Activated CD4-positive, alpha-beta T cell treated with anti-CD3 and anti-CD28 coated beads, Interleukin-2, Interleukin-4, amounts not matched to agents 100 ng/mL and 50 ng/mL, durations not matched to agents 16 hours and 8 hours (primary cell): ENCODE data around the gene GFAP.

ENCODE experiments used
- DNase-seq: peaks from one replicate; pipeline ENCODE4 v3.0.0-alpha.2; 2020; ENCODE audit warnings: low spot score

GFAP gene

DNA sequence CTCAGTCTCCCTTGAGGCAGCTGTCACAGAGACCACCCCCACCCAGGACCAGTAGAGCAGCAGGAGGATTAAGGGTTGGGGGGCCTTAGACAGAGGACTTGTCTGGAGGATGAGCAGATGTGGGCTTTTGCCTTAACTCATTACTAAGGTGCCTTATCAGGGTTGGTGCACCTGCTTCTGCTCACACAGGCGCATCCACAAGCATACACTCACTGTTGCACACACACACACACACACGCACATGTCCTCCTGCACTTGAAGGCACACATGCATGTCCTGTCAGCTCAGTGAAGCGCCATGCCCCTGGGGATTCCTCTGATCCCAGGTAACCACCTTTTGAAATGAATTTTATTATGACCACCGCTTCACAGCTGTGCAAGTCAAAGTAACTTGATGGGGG lies 1.2 kb downstream of the GFAP start:
- DNase-seq = no peak

DNA sequence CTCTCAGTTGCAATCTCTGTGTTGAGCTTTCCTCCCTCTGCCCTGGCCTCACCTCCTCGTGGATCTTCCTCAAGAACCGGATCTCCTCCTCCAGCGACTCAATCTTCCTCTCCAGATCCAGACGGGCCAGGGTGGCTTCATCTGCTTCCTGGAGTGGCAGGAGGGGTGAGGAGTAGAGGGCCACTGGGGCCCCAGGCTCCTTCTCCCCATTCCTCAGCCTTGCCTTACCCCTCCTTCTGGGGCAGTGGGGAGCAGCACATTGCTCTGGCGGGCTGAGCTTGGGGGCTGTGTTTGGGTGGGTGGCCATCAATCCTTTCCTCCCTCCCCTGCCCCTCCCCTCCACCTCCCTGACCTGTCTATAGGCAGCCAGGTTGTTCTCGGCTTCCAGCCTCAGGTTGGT lies 1.6 kb downstream of the GFAP start:
- DNase-seq = no peak

DNA sequence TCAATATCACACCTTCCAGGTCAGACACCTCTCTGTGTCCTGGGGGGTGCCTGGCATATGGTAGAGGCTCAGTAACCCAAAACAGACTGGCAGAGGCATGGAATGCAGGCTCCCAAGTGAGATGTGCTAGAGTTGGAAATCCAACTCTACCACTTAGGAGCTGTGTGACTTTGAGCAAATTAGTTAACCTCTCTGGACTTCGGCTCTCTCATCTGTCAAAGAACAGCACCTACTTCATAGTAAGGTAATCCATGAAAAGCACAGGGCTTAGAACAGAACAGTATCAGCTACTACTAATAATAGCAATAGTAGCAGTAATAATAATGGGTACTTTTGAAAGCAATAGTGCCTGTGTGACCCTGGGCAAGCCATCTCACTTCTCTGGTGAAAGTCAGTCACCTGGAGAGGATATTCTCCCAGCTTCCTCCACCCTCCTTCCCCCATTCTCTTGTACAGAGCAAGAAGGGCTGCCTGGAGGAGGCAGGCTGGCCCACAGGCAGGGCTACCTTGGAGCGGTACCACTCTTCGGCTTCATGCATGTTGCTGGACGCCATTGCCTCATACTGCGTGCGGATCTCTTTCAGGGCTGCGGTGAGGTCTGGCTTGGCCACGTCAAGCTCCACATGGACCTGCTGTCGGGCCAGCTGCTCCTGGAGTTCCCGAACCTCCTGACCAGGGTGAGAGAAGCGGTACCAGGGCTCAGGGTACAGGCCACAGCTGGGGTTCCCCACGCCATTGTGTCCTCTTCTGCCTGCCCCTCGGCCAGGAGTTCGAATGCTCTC lies 2.3 kb downstream of the GFAP start:
- DNase-seq = no peak

DNA sequence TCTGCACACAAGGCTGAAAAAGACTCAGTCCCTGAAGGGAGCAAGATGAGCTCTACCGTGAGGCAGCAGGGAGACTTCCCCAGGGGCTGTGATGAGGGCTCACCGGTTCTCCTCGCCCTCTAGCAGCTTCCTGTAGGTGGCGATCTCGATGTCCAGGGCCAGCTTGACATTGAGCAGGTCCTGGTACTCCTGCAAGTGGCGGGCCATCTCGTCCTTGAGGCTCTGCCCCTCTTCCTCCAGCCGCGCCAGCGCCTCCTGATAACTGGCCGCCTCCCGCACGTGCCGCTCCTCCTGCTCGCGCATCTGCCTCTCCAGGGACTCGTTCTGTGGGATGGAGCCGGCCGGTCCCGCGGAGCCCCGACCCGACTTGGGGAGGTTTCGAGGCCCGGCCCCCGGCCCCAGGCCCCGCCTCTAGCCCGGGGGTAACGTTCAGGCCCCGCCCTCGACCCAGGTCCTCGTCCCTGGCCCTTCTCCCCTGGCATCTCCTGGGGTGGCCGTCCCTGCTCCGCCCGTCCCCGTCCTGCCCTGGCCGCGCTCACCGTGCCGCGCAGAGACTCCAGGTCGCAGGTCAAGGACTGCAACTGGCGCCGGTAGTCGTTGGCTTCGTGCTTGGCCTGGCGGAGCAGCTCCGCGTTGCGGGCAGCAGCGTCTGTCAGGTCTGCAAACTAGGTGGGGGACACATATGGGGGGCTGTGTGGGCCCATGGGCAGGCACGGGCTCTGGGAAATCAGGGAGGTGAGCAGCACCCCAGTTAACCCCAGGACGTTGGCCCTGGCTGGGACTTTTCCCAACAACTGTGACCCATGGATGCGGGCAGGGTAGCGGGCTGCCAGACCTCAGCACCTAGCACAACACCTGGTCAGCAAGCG lies 3.9 kb downstream of the GFAP start:
- DNase-seq = peak; percentile 39

DNA sequence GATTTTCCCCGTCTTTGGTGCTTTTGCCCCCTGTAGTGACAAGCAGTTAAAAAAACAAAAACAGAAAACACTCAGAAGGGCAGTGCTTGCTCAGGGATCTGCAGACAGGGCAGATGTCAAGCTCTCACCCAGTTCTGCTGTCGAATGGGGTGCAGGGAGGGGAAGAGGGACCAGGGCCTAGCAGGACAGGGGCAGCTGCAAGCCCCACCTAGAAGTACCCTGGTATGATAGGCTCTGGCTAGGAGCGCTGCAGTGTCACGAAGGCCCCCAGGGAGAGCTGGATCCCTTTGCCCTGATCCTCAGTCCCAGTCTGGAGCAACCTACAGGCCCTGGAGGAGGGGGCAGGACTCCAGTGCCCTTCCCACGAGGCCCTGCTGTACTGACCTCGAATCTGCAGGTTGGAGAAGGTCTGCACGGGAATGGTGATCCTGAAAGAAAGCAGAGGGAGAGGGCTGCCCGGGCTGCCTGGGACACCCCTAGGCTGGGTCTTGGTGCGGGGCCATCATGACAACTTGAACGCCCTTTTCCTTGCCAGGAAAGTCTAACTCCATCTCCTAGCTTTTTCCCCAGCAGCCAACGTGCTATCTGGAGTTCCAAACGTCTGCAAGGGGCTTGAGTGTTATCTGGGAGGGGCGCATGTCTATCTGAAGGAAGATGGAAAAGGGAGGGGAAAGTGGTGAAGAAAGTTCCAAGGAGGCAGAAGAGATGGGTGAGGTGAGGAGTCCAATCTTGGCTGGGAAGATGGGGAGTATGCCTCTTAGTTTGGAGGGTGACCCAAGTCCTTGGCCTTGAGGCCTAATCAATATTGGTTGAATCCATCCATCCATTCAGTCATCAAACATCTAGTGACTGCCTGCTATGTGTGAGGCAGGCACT lies 4.8 kb downstream of the GFAP start:
- no peak for DNase-seq

DNA sequence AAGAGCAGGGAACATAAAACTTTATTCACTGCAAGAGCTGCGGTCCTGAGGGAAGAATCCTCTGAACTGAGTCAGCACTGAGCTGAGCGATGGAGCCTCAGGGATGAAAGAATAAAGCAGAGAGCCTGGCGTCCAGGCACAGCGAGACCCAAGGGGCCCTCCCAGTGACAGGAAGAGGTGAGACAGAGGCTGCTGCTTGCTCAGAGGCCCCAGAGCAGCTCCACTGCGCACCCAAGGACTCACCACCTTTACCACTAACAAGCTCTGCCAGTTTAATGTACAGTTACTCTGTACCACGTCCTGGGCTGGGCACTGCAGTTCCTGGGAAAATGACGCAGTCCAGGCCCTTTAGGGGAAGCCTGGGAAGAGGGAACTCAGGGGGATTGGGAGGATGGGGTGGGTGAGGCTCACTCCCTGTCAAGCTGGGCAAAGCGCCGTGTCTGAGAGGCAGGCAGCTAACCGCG lies 5.6 kb downstream of the GFAP start:
- DNase-seq = no peak

DNA sequence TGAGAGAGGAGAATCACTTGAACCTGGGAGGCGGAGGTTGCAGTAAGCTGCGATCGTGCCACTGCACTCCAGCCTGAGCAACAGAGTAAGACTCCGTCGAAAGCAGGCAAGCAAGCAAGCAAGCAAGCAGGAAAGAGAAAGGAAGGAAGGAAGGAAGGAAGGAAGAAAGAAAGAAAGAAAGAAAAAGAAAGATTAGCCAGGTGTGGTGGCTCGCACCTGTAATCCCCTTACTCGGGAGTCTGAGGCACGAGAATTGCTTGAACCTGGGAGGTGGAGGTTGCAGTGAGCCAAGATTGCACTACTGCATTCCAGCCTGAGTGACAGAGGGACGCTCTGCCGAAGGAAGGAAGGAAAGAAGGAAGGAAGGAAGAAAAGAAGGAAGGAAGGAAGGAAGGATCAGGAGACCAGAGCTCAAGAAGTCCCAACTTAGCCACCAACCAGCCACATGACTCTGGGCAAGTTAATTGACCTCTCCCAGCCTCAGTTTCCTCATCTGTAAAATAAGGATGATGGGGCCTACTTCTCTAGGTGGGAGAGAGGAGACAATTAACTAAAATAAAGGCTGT lies 6.5 kb downstream of the GFAP start:
- DNase-seq = no peak

DNA sequence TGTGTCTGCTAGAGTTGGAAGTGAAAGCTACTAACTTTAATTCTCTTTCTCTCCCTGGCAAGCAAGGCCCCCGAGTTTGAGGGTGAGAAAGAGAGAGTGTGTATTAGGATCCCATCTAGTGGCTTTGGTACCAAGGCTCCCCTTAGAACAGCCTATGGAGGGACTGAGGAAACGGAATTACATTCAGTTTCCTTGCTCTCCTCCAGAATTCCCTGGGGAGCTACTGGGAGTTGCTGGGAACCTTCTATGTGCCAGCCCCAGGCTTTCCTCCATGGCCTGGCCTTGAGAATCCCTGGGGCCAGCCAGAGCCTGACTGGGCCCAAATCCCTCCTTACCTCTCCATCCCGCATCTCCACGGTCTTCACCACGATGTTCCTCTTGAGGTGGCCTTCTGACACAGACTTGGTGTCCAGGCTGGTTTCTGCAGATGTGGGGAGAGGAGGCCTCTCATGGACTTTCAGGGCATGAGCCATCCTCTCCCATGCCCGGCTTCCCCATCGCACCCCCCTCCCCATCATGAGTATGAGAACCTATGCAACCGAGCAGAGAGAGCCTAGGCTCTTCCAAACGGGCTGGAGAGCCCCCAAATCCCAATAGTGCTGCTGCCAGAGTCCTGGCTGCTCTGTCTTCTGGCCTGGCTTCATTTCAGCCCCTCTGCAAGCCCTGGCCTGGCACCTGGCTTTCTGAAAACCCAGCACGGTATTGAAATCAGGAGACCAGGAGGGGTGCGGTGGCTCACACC lies 7.4 kb downstream of the GFAP start:
- DNase-seq = no peak

DNA sequence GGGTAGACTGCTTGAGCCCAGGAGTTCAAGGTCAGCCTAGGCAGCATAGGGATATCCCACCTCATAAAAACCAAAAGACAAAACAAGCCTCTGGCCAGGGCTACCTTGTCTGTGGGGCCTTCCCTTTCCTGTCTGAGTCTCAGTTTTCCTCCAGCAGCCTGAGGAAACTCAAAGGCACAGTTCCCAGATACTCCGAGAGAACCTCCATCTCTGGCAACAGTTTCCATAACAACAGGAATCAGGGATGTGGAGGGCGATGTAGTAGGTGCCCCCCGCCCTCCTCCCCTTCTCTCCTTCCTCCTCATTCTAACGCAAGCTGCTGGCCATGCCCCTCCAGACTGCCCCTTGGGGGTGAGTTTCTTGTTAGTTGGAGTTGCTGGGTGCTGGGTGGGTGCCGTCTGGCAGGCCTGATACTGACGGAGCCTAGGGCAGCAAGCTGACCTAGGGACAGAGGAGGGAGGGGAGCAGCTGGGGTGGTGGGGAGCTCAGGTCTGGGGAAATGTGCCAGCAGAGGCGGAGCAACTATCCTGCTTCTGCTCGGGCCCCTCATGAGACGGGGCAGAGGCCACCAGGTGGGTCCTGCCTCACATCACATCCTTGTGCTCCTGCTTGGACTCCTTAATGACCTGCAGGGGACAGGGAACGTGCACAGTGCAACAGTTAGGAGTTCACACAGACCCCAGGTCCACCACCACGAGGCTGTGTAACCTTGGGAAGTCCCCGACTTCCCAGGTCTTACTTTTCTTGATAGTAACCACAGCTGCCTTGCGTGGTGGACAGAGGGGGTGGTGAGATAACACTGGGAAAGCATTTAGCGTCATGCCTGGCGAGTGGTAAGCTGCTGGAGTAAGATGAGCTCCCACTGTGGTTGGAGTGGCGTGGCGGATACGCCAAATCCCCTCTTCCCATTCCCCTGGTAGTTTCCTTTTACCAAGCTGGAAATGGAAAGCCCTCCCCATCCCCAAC lies 8.3 kb downstream of the GFAP start:
- no peak for DNase-seq

DNA sequence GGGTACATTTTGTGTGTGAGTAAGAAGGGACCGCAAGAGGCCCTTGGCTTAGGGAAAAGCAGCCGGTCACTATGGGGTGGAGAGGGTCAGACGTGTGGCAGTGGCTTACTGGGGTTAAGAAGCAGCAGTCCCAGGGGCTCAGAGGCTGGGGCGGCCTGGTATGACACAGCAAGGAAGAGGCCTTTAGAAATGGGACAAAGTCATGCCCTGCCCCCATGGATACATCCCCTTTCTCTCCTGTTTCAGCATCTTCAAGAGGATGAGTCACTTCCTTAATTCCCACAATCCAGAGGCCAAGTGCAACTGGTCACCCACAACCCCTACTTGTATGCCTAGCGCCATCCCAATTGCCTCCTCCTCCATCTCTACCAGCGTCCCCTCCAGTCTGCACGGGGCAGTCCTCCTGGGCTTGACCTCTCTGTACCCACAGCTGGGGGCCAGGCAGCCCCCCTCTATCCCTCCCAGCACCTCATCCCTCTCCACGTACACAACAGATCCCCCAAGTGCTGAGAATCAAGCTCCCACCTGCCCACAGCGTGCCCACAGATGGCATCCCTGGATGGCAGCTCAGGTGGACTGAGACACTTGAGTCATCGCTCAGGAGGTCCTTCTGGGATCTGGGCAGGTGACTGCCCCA lies 9.2 kb downstream of the GFAP start:
- DNase-seq = no peak

DNA sequence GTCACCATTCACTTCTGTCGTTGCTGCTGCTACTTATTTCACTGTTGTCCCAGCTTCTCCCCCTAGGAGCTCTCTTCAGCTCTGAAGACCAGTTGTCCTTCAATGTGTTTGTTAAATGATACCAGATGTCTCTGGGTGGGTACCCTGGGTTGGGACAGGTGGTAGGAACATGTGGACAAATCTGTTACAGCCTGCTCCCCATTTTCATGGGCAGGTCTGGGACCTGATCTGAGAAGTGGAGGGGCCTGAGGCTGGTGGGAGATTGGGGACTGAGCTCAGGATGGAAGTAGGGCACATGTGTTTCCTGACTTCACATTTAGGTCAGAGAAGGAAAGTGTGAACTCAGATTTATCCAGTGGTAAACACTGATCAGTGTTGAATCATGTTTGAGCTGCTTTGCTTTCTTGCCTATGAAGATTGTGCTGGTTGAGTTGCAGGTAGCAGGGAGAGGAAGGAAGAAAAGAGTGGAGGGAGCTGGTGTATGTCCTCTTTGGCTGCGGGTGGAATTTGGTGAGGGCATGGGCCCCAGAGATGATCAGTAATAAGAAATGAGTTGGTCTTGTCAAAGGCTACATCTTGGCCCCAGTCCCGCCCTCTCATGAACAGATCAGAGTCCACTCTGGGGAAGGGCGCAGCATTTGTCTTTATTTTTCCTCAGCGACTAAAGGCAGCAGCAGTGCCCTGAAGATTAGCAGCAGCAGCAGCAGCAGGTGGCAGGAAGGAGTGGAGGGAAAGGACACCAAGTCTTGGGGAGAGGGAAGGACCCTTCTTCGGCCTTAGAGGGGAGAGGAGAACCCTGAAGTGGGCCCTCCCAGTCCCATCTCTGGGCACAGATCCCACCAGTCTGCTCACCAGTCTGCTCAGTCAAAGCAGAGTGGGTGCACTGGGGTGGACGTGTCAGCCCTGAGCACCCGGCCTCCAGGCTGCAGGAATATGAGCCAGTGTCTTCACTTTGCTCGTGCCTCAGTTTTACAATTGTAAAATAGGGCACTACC lies 10.0 kb downstream of the GFAP start:
- DNase-seq = no peak

DNA sequence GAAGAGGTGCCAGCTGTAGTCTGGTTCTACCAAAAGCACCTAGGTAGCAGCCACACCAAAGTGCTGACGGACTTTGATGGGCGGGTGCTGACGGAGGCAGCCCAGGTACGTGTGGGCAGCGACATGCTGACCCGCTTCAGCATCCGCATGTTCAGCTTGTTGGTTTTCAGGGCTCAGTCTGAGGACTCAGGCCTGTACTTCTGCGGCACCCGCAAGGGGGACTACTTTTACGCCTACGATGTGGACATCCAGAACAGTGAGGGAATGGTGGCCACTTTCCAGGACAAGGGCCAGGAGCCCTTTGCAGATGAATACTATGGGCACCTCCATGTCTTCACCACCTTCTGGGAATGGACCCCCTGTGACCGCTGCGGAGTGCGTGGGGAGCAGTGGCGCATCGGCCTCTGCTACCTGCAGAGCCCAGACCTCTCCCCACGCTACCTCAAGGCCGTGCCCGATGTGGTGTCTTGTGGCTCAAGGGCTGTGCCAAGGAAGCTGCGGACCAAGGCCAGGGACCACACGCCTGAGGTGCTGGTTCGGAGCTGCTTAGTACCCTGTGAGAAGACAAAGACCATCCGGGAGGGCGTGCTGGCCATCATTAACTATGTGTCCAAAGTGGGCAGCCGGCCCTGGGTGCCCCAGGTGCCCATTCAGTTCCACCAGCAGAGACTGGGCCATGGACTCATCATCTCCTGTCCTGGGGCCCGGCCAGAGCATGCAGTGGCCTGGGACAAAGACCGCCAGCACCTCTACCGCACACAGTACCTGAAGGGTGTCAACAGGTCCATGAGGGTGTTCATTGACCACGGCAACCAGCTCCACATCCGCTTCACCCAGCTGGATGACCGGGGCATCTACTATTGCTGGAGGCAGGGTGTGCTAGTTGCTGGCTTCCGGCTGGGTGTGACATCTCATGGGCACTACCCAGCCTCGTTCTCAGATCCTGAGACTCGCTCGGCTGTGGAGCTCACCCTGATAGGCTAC lies 11.0 kb downstream of the GFAP start:
- no peak for DNase-seq

DNA sequence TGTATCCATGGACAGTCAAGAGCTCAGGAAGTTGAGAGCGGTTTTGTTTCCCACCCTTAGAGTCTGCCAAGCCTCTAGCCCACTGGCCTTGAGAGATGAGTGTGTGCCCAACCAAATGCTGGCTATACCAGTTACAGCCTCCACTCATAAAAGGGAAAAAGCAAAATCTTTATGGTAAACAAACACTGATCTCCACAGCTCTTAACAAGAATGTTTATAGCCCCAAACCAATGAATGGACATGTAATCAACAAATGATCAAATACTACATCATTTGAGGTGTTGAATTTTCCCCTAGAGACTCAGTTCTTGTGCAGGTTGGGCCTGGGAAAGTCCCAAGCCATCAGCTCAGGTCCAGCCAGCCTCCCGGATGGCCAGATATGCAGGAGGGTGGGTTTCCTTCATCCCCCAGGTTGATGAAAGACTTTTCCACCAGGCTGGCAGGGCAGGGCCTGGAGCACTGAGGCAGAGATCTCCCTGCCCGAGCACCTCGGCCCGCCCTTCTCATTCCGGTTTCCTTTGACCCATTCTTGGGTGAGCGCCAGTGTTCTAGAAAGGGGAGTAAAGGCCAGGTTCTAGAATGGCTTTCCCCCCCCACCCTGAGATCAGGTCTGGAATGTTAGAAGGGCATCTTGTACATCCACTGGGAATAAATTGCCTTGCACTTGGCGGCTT lies 12.2 kb downstream of the GFAP start:
- no peak for DNase-seq

DNA sequence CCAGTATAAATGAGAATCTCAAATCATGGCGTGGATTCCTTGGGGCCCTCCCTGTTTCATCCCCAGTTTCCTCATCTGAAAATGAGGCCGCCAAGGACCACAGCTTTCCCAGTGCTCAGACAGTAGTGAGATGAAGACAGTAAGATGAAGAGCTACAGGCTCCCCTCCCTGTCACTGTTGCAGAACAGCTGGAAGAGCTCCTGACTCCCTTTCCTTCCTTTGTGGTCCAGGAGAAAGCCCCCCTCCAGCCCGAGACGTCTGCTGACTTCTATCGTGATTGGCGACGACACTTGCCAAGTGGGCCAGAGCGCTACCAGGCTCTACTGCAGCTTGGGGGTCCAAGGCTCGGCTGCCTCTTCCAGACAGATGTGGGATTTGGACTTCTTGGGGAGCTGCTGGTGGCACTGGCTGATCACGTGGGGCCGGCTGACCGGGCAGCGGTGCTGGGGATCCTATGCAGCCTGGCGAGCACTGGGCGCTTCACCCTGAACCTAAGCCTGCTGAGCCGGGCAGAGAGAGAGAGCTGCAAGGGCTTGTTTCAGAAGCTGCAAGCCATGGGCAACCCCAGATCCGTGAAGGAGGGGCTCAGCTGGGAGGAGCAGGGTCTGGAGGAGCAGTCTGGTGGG lies 13.1 kb downstream of the GFAP start:
- DNase-seq = no peak

DNA sequence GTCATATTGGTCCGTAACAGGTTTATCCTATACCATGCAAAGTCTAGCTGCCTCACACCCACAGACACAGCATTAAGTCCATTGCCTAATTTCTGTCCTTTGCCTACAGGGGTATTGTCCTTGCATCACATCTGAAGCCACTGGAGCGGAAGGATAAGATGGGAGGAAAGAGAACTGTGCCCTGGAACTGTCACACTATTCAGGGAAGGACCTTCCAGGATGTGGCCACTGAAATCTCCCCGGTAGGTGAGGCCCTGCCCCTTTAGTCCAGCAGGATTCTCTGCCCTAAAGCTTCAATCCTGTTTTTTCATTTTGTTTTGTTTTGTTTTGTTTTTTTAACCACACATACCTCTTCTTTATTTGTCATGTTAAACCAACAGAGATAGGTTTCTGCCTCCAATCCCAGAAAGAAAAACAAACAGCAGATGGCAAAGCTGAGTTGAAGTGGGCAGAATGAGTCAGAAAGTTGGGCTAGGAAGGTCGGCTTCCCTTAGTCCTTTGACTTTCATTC lies 13.8 kb downstream of the GFAP start:
- DNase-seq = no peak

DNA sequence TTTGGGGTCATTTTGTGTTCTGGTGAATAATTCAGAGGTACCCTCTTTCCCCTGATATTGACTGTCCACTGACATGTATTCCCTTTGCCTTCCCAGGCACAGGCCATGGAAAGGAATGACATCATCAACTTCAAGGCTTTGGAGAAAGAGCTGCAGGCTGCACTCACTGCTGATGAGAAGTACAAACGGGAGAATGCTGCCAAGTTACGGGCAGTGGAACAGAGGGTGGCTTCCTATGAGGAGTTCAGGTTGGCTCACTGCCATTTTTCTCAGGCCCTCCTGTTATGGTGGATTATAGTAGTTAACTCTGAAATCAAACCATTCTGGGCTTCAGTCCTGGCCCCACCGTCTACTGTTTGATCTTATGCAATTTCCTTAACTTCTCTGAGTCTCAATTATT lies 14.4 kb downstream of the GFAP start:
- DNase-seq = no peak
